GM19099 (cell line): ENCODE measurements around the gene CDH13.

ENCODE experiments used
- POLR2A ChIP-seq: IDR thresholded peaks from 3 replicates; pipeline ENCODE4 v1.6.1; 2011; ENCODE audit warnings: low read depth; ENCODE audit not compliant: insufficient read length; ENCODE audit errors: extremely low read depth

CDH13 gene

DNA sequence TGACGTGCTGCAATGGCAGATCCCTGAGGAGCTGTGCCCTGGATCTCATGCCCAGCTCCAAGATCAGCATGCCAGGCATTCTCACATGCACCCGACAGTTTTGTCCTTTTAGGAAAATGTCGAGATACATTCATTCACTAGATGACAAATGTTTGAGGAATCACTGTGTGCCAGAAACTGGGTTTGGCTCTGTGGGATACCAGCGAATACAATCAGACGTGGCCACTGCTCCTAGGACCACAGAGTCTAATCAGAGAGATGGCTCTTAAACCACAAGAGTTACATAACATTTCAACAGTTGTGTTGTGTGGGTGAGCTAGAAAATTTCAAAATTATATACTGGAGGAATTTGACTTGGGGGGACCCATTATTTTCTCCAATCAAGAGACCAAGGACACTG, 579.7 kb downstream of the CDH13 start:
- TF ChIP-seq POLR2A, result no peak

DNA sequence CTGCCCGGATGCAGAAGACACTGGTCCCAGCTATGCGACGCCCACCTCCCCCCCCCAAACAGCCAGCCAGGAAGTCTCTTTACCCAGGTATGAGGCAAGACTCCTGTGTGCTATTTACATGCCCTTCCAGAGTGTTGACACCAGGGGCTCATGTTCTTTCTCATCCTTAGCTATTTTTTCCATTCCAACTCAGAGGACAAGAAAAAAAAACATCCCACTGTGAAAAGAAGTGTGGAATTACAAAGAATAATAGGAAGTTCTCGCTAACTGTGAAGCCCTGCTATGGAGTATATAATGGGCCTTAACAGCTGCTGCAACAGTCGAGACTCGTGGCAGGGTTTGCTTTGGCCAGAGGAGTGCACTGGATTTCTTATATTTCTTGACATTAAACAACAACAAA, 584.9 kb downstream of the CDH13 start:
- TF ChIP-seq POLR2A, result no peak

DNA sequence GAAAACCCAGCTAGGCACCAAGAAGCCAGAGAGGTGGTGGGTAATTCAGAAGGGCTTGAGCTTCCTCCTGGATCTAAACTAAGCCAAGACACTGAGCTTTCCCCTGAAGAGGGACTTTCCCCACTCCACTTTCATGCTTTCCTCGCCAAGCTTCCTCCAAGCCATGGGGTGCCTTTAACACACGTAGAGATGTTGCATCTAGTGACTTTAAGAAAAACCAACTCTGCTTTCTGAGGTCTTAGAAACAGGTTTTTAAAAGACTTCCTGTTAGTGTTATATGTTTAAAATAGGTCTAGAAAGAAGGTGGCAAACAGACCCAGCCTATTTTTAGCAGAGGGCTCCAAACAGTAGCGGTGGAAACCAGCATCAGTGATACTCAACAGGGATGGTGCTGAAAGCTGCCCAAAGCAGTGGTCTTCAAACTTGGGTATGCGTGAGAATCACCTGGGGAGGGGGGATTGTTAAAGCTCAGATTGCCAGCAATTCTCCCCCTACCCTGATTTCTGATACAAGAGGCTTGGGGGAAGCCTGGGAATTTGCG, 585.6 kb downstream of the CDH13 start:
- no peak for TF ChIP-seq POLR2A

DNA sequence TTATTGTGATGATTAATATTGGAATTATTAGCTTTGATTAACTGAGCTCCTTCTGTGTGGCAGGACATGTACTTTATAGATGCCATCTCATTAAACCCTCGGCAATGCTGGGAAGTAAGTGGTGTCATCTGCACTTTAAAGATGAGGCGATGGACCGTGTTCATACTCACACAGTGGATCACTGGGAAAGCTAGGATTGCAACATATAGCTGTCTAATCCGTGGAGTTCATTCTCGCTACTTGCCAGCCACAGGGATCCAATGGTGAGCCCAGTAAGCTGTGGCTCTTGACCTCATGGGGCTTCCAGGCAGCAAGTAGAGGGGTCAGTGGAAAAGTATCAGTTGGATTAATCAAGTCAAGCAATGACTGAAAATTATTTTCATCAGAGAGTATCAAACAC, 587.9 kb downstream of the CDH13 start:
- TF ChIP-seq POLR2A, result no peak

DNA sequence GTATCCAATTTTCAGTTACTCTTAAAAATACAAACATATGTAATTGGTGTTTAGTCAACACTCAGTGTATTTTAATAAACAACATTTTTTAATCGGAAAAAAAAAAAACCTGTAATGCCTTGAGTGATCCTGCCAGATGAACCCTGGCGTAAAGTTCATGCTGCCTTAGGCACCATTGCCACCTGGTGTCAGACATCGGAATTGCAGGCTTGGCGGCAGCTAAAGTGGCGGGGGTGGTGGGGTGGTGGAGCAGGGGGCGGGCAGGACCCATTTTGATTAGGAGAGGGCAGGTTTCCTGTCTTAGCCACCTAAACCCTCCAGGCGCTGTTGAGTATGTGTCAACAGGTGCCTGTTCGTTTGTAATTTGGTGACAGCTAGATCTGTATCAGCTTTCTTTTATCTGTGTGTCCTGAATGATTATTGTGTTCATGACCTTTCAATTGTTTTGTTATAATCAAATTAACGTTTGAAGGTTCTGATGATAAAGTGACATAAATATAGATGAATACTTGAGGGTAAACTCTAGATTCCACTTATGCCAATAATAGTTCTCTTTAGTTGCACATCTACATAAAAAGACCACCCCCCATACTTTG, 588.7 kb downstream of the CDH13 start:
- TF ChIP-seq POLR2A, result no peak

DNA sequence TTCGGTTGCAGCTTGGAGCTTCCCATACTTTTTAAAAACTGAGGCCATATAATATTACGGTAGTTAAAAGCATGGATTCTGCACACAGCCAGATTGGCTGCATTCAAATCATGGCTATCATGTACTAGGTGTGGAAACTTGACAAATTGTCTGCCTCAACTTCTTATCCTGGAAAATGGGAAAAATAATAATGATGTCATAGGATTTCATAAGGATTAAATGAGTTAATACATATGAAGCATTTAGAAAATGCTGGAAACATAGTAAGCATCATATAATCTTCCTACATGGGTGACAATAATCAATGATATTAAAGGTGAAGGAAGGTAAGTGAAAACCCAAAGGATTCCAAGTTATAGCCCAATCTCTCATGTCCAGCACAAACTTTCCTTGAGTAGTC, 592.5 kb downstream of the CDH13 start:
- no peak for TF ChIP-seq POLR2A

DNA sequence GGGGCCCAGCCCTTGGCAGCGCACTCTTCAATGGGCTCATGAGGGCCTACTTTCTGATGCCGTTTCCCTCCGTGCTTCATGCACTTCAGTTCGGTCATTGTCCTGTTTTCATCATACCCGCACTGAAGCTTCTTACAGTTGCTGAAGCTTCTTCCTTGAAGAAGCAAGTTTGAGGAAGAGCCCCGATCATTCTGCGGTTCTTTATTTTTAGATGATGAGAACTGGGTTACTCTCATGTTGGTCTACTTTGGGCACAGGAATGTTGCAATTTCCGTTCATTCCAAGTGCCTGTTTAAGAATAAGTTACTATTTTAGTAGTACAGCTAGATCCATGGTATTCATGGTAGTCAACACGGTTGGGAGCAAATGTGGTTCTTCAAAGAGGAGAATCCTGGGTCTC, 593.3 kb downstream of the CDH13 start:
- no peak for TF ChIP-seq POLR2A

DNA sequence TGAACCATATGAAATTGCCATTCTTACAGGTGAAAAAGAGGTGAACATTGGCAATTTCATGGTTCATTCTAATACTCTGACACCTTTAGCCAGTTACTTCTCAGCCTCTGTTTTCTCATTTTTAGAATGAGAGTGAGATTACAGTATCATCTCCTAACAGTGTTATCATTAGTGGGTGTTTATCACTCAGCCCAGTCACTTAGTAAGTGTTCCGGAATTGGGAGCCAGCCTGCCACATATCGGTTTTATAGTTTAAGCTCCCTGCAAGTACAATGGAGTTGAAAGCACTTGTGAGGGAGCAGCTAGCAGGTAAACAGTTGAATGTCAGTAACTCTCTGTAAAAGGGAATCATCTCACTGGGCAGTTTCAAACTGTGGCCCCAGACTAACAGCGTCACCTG, 597.9 kb downstream of the CDH13 start:
- no peak for TF ChIP-seq POLR2A

DNA sequence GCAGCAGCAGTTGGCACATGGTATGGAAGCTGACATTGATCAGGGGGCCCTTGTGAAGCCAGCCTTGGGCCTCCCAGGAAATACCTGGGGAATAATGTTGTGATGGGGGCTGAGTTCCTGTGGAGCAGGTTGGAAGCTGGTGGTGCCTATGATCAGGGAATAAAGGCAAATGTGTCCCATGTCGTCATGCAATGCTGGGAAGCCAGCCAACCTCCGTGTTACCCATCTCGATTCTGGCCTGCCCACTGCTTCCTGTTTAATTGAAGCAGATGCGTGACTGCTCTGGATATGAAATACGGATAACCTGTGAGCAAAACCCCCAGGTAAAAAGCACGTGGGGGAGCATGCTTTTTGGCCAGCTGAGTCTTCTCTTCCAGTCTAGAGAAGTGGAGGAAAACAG, 600.6 kb downstream of the CDH13 start:
- no peak for TF ChIP-seq POLR2A

DNA sequence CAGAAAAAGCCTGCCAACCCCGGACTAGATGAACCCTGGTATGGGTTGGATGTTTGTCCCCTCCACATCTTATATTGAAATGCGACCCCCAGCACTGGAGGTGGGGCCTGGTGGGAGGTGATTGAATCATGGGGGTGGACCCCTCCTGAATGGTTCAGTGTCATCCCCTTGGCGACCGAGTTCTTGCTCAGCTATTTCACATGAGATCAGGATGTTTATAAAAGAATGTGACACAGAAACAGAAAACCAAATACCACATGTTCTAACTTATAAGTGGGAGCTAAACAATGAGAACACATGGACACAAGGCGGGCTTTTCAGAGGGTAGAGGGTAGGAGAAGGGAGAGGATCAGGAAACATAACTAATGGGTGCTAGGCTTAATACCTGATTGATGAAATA, 605.0 kb downstream of the CDH13 start:
- no peak for TF ChIP-seq POLR2A

DNA sequence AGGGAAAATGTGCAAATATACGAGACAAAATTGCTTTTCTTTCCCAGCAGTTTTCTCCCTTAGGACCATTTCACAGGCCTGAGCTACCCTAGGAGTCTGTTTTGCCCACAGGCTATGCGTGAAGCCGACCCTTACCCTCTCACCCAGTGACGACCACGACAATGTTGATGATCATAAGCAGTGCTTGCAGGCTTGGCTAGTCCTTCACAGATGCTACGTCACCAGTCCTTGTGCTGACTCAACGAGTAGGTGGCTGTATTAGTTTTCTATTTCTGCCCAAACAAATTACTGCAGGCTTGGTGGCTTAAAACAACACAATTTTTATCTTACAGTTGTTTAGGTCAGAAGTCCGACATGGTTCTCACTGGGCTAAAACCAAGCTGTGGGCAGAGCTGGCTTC, 606.4 kb downstream of the CDH13 start:
- TF ChIP-seq POLR2A, result no peak

DNA sequence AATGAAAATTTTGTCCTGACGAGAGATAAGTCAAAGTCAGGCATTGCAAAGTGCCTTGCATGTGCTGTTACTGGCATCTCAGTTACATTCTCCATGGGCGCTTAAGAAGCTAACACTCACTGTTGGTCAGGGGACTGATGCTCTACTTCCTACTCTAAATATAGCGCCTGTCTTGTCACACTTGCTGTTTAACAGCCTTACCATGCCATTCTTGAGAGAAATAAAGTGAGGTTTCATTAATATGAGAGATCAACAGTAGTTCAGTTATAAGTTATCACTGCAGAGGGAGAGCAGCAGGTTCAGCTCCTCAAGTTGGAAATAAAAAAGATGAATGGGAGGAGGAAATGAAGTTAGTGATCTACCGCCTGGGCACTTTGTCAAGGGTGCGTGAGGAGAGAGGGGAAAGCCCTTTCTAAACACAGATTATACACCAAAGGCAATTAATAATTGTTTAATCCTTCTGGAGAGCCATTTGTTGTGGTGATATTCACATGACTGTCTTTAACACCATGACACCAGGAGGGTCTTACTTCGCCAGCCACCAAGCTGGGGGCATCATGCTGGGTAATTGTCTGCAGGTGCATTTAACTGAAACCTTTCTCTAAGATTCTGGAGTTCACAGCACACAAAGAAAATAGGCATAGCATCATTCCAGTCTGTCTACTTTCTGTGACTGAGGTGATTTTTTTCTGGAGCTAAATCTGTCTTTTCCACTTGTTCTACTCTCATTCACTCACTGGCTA, 612.4 kb downstream of the CDH13 start:
- TF ChIP-seq POLR2A, result no peak

DNA sequence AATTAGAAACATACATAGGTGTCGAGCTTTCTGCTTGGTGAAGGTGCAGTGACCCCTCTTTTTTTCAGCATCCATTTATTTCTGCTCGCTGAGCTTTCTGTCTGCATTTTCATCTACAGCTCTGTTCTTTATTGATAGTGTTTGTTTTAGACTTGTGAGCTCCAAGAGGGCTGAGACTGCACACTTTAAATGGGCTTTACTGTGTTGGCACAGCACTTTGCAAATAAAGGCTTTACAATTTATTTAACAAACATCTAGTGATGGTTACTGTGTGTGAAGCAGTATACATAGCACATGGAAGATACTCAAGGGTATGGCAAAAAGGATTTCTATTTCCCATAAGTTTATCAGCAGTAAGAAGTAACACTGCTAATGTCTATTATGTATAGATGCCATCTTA, 617.3 kb downstream of the CDH13 start:
- TF ChIP-seq POLR2A, result no peak

DNA sequence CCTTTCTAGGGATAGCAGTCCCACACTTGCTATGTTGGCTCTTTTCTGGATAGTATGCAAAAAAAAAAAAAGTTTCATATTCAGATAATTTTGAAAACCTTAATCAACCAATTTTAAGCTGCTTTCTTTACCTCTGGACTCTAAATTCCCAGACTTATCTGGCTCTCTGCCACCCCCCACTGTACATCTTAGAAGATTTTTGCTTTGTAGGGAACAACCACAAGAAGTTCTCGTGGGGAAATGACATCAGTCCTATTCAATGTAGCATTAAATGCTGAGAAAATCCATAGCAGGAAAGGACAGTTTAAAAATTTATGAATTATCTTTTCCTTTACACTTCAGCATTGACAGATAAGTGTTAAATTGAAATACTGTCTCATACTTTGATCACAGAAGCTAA, 618.3 kb downstream of the CDH13 start:
- TF ChIP-seq POLR2A, result no peak

DNA sequence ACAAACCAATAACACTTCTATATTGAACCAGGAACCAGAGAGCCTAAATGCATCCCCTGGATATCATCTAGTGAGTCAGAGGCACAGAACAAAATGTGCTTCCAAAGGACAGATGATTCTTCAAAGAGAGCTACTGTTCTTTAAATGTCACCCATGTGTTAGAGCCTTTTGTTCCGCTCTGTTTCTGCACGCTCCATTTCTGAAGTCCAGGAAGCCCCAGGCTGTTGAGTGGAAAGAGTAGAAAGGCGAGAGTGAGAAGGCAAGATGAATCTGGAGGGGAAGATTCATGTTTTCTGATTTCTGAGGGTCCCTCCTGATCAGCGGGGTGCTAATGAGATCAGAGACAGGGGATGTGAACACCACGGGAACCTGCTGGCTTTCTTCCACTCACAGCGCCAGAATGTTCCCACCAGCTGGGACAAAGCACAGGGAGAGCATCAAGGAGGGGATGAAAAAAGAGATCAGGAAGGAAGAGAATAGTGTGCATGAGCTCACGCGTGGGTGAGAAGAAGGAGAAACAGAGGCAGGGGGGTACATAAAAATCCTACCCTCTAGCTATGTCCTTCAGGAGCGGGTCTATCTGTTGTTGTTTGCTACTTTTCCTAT, 621.1 kb downstream of the CDH13 start:
- TF ChIP-seq POLR2A, result no peak
